ENCODE measurements around the gene RPS6KA3. TPM values are rescaled to one million over a fixed set of nuclear protein-coding genes. Genes with fewer than 3 reads are reported as not detected.

RPS6KA3 gene
- total RNA-seq, 1 experiment from 2014 or later = 9.2 TPM

GRCh38 chrX:20271730-20272129, 5.0 kb upstream of the RPS6KA3 start:
- H3K27me3 ChIP-seq (ENCODE audit: insufficient read depth, low read length) = peaks cover 4% of the 10 kb centered on the region; the same call in 1 of the 2 replicates
- no peak overlapping the region for H3K4ac ChIP-seq (ENCODE audit: low read depth, low read length)
- peaks cover 13% of the 10 kb centered on the region for H3K9me3 ChIP-seq (ENCODE audit: control insufficient read depth, low read depth, low read length)
- no peak overlapping the region for H4K5ac ChIP-seq (ENCODE audit: insufficient read length, low read depth, low read length)
- no peaks in the 10 kb centered on the region for H3K4me1 ChIP-seq (ENCODE audit: insufficient read depth, low read length)
- peaks cover 43 to 53% of the 10 kb centered on the region in 2 experiments for H3K9me3 Mint-ChIP-seq
- no peak overlapping the region for H2BK12ac ChIP-seq (ENCODE audit: insufficient read length, low read depth, low read length)
- H3K27ac Mint-ChIP-seq = no peak overlapping the region
- no CpG with 5 or more reads among the region's 1 CpG for WGBS (ENCODE audit: extremely low coverage, insufficient read length, low lambda C conversion rate)
- no peak for TF ChIP-seq CTCF (conservative IDR thresholded peaks at IDR 0.05)
- no peaks in the 10 kb centered on the region for H3K79me2 ChIP-seq (ENCODE audit: insufficient read depth, low read length)
- no peak overlapping the region for H3T11ph ChIP-seq (ENCODE audit: low read length)
- H4K91ac ChIP-seq (ENCODE audit: insufficient read length, low read depth, low read length) = no peak overlapping the region
- H2BK15ac ChIP-seq (ENCODE audit: low read depth, low read length) = no peak overlapping the region
- H3K9ac ChIP-seq (ENCODE audit: extremely low read depth, insufficient read length, low read length) = no peak overlapping the region
- no peak overlapping the region for H2BK20ac ChIP-seq (ENCODE audit: low read depth, low read length, poor library complexity, severe bottlenecking)
- H3K27me3 Mint-ChIP-seq (ENCODE audit: low read depth) = peaks cover 62% of the 10 kb centered on the region
- H3K56ac ChIP-seq (ENCODE audit: insufficient read length, low read depth, low read length) = no peak overlapping the region
- no peak overlapping the region for H2BK5ac ChIP-seq (ENCODE audit: insufficient read length, low read length)
- H3K4me1 Mint-ChIP-seq = no peaks in the 10 kb centered on the region
- no peak overlapping the region for H2AFZ ChIP-seq (ENCODE audit: low read length)
- no peak overlapping the region for H3K4me3 Mint-ChIP-seq
- H2BK120ac ChIP-seq (ENCODE audit: low read depth, low read length, poor library complexity, severe bottlenecking) = no peak overlapping the region
- H3K27ac ChIP-seq (ENCODE audit: insufficient read length, low read depth, low read length) = no peak overlapping the region
- no peaks in the 10 kb centered on the region for H3K36me3 Mint-ChIP-seq (ENCODE audit: insufficient read depth in 1 of 3, low read depth in 3 of 3)
- no peaks in the 10 kb centered on the region for H4K20me1 ChIP-seq (ENCODE audit: control insufficient read depth, insufficient read depth, insufficient read length)
- H3K23me2 ChIP-seq (ENCODE audit: insufficient read length, low read depth, low read length, poor library complexity, severe bottlenecking) = peaks cover 3% of the 10 kb centered on the region
- H3K4me2 ChIP-seq (ENCODE audit: insufficient read depth, insufficient read length, low read length) = no peak overlapping the region
- no peaks in the 10 kb centered on the region for H3K79me1 ChIP-seq (ENCODE audit: insufficient read depth, low read depth, low read length, poor library complexity, severe bottlenecking)
- DNase-seq = no peak
- no peak overlapping the region for H3K14ac ChIP-seq (ENCODE audit: insufficient read depth, low read length)
- no peak overlapping the region for H2AK5ac ChIP-seq (ENCODE audit: insufficient read length, low read length)
- H4K8ac ChIP-seq (replicated peaks; ENCODE audit: insufficient read length, low read depth, low read length) = no peak overlapping the region
- no peak overlapping the region for H3K18ac ChIP-seq (ENCODE audit: insufficient read length, low read depth, low read length)
- no peak overlapping the region for H3K23ac ChIP-seq (ENCODE audit: insufficient read length, low read depth, low read length)
